HCT116 (cell line): Measurements from ENCODE around the gene SDK2. TPM values are rescaled to one million over a fixed set of nuclear protein-coding genes. Genes with fewer than 3 reads are reported as not detected.

Experiments
- ATAC-seq: fragments of 200-7000 bp; cut with Tn5 transposase; 2 replicates; pipeline ENCODE4 v1.9.1; 2020; ENCODE audit warnings: mild to moderate bottlenecking, moderate library complexity
- BruUV-seq: library from RNA; stranded (reverse); fragments of 400-500 nt; replicated peaks from 2 replicates; lab custom pipeline; 2021; lab: Mats Ljungman, UMichigan
- CTCF ChIA-PET: fragments of 300-600 bp; sonication (Branson Sonifier 250); formaldehyde crosslinking; loops from one replicate; lab custom pipeline; 2021; ENCODE audit warnings: antibody characterized with exemption; lab: Charles Lee
- POLR2A ChIA-PET: fragments of 300-600, 350-600 bp; sonication (Branson Sonifier 250); formaldehyde crosslinking; loops from one replicate; lab custom pipeline; 2021; ENCODE audit warnings: antibody characterized with exemption; lab: Charles Lee
- RAD21 ChIA-PET, 2 experiments: fragments of 300-600 bp; sonication (Branson Sonifier 250); formaldehyde crosslinking; loops; one replicate each; lab custom pipeline; 2023; ENCODE audit warnings: low total read pairs in 2 of 2; ENCODE audit not compliant: uncharacterized antibody in 2 of 2, unreplicated experiment in 2 of 2, low non-redundant PET in 1 of 2; lab: Charles Lee
- DNase-seq: peaks from one replicate; pipeline ENCODE4 v3.0.0-alpha.2; 2010; ENCODE audit warnings: low read depth, low spot score
- H2AFZ ChIP-seq: fragments of 200-600 bp; shearing (Covaris generic), sonication (generic); 2 replicates; pipeline ENCODE4 v1.6.1; 2017; ENCODE audit warnings: low read depth, mixed run types, mixed read lengths, antibody characterized with exemption, low read length; ENCODE audit not compliant: poor library complexity, severe bottlenecking
- H3K27ac ChIP-seq: 2 replicates; pipeline ENCODE4 v1.5.1; 2012; ENCODE audit warnings: low read depth, low read length
- H3K27me3 ChIP-seq: fragments of 200-600 bp; sonication (generic); 2 replicates; pipeline ENCODE4 v1.6.1; 2016; ENCODE audit warnings: mixed run types, low read length, mixed read lengths; ENCODE audit not compliant: insufficient read depth
- H3K36me3 ChIP-seq, 2 experiments: fragments of 200-500 bp in 1 of 2; fragments of 200-600 bp in 1 of 2; sonication (Bioruptor generic) in 1 of 2; sonication (generic) in 1 of 2; 2 replicates each; pipeline versions ENCODE4 v1.5.1 to v1.6.1; 2014 to 2016; ENCODE audit warnings: low read length in 2 of 2, inconsistent platforms in 1 of 2, mixed read lengths in 1 of 2, mixed run types in 1 of 2; ENCODE audit not compliant: insufficient read depth in 2 of 2, control insufficient read depth in 1 of 2
- H3K4me1 ChIP-seq, 2 experiments: fragments of 200-600 bp in 1 of 2; sonication (generic) in 1 of 2; 2 replicates each; pipeline versions ENCODE4 v1.5.1 to v1.6.1; 2012 to 2017; ENCODE audit warnings: low read length in 2 of 2, inconsistent platforms in 1 of 2, mild to moderate bottlenecking in 1 of 2, mixed read lengths in 1 of 2, mixed run types in 1 of 2, moderate library complexity in 1 of 2; ENCODE audit not compliant: insufficient read depth in 2 of 2, control insufficient read depth in 1 of 2
- H3K4me2 ChIP-seq: fragments of 200-600 bp; sonication (generic); 2 replicates; pipeline ENCODE4 v1.6.1; 2017; ENCODE audit warnings: mixed run types, low read length, mixed read lengths
- H3K4me3 ChIP-seq, 2 experiments: fragments of 200-600 bp in 1 of 2; sonication (generic) in 1 of 2; replicated peaks in 1 of 2; 2 replicates each; pipeline ENCODE4 v1.5.1; 2011 to 2016; ENCODE audit warnings: low read length in 2 of 2, control low read depth in 1 of 2, low read depth in 1 of 2, mild to moderate bottlenecking in 1 of 2, mixed read lengths in 1 of 2, mixed run types in 1 of 2
- H3K79me2 ChIP-seq: fragments of 200-600 bp; sonication (generic); 2 replicates; pipeline ENCODE4 v1.6.1; 2017; ENCODE audit warnings: mild to moderate bottlenecking, mixed run types, low read length, moderate library complexity, mixed read lengths; ENCODE audit not compliant: insufficient read depth
- H3K9ac ChIP-seq: fragments of 200-600 bp; sonication (generic); 2 replicates; pipeline ENCODE4 v1.6.1; 2016; ENCODE audit warnings: low read length, mixed read lengths
- H3K9me2 ChIP-seq: fragments of 200-600 bp; sonication (generic), shearing (Covaris generic); 2 replicates; pipeline ENCODE4 v1.6.1; 2017; ENCODE audit warnings: mixed run types, mild to moderate bottlenecking, moderate library complexity; ENCODE audit not compliant: insufficient read depth
- H3K9me3 ChIP-seq, 2 experiments: fragments of 200-500 bp in 1 of 2; fragments of 200-600 bp in 1 of 2; sonication (Bioruptor generic) in 1 of 2; sonication (generic) in 1 of 2; 2 replicates each; pipeline ENCODE4 v1.6.1; 2014 to 2017; ENCODE audit warnings: low read length in 2 of 2, mixed read lengths in 2 of 2, inconsistent platforms in 1 of 2, low read depth in 1 of 2, mild to moderate bottlenecking in 1 of 2, mixed run types in 1 of 2, moderate library complexity in 1 of 2; ENCODE audit not compliant: control insufficient read depth in 1 of 2, insufficient read depth in 1 of 2
- H4K20me1 ChIP-seq: fragments of 200-600 bp; sonication (generic), shearing (Covaris generic); 2 replicates; pipeline ENCODE4 v1.6.1; 2017; ENCODE audit warnings: mixed run types, mild to moderate bottlenecking, moderate library complexity; ENCODE audit not compliant: insufficient read depth
- CTCF ChIP-seq, 3 experiments: fragments of 200-600 bp in 1 of 3; sonication (generic) in 1 of 3; IDR thresholded peaks in 2 of 3; conservative IDR thresholded peaks in 1 of 3; 2 replicates each; pipeline ENCODE4 v1.5.1; 2012 to 2017; ENCODE audit warnings: low read depth in 2 of 3, low read length in 2 of 3, antibody characterized with exemption in 1 of 3, borderline replicate concordance in 1 of 3, control low read depth in 1 of 3, mild to moderate bottlenecking in 1 of 3, mixed read lengths in 1 of 3, mixed run types in 1 of 3, moderate library complexity in 1 of 3; ENCODE audit not compliant: insufficient read depth in 1 of 3
- MAX ChIP-seq: IDR thresholded peaks from 2 replicates; pipeline ENCODE4 v1.6.1; 2012
- SRF ChIP-seq: IDR thresholded peaks from 2 replicates; pipeline ENCODE4 v1.6.1; 2012; ENCODE audit warnings: low read depth
- TCF7L2 ChIP-seq: IDR thresholded peaks from 2 replicates; pipeline ENCODE4 v1.7.0; 2011; ENCODE audit warnings: borderline replicate concordance, inconsistent platforms; ENCODE audit not compliant: insufficient read depth, insufficient read length; ENCODE audit errors: extremely low read depth
- intact Hi-C: fragments of 100-400 bp; cut with micrococcal nuclease; formaldehyde crosslinking; loops from 2 replicates; pipeline ENCODE4 v1.10.0; 2022
- total RNA-seq: library from RNA; stranded (reverse); gene quantifications from one replicate; pipeline ENCODE4 v1.2.1, GENCODE V29; 2021; ENCODE audit not compliant: unreplicated experiment

Gene SDK2
- total RNA-seq, 1 experiment from 2014 or later: 0.10 TPM

- TF ChIP-seq MAX: no peak
Observed at GRCh38 chr17:73614256-73614655, 30.0 kb downstream of the SDK2 start (continued).

- no TSS peak for BruUV-seq
- RAD21 ChIA-PET: no interaction called here
- Histone ChIP-seq H3K9me2 (no peaks in the 10 kb centered on the region), H3K4me3 (no peak overlapping the region), H3K4me2 (no peak overlapping the region), H3K27me3 (peaks cover 20% of the 10 kb centered on the region), H3K4me1 (0 out of 4 replicates have a peak, but pooled peaks cover 0 to 3% of the 10 kb centered on the region in 2 experiments), H4K20me1 (no peaks in the 10 kb centered on the region), H2AFZ (no peak overlapping the region), H3K27ac (no peak overlapping the region), H3K9ac (no peak overlapping the region), H3K36me3 (no peaks in the 10 kb centered on the region), H3K9me3 (no peaks in the 10 kb centered on the region), H3K79me2 (no peaks in the 10 kb centered on the region)
- CTCF ChIA-PET: no interaction called here
- TF ChIP-seq TCF7L2: no peak
- TF ChIP-seq SRF: no peak
- no peak for TF ChIP-seq CTCF (IDR thresholded peaks at IDR 0.05 in 2 of 3, conservative IDR thresholded peaks at IDR 0.05 in 1 of 3; ENCODE audit: borderline replicate concordance in 1 of 3, insufficient read depth in 1 of 3, low read depth in 2 of 3, low read length in 2 of 3)
- DNase-seq (no peak), ATAC-seq (no peak)
- POLR2A ChIA-PET: no interaction called here
- intact Hi-C loops: no loop called here
Observed at GRCh38 chr17:73613271-73614233, 30.7 kb downstream of the SDK2 start.
